COLO668 (cell line): ENCODE measurements around the gene DACT1.

Experiments
- DNase-seq: peaks from one replicate; lab custom pipeline; 2025; ENCODE audit not compliant: unreplicated experiment; lab: John Stamatoyannopoulos, UW

The DACT1 gene

GRCh38 chr14:58665773-58666500 lies 28.2 kb downstream of the DACT1 start:
- DNase-seq: no peak

GRCh38 chr14:58666737-58667136 lies 29.0 kb downstream of the DACT1 start:
- DNase-seq: no peak

GRCh38 chr14:58667900-58668299 lies 30.1 kb downstream of the DACT1 start:
- DNase-seq: no peak

- DNase-seq: no peak
Observed at GRCh38 chr14:58668848-58669480, 31.2 kb downstream of the DACT1 start.

- no peak for DNase-seq
Observed at GRCh38 chr14:58669556-58670200, 31.9 kb downstream of the DACT1 start.

GRCh38 chr14:58671024-58671423 lies 33.3 kb downstream of the DACT1 start:
- no peak for DNase-seq

- DNase-seq: no peak
Observed at GRCh38 chr14:58671436-58671835, 33.7 kb downstream of the DACT1 start.

- no peak for DNase-seq
Observed at GRCh38 chr14:58673722-58674121, 36.0 kb downstream of the DACT1 start.

- DNase-seq: no peak
Observed at GRCh38 chr14:58677001-58677400, 39.2 kb downstream of the DACT1 start.

- DNase-seq: no peak
Observed at GRCh38 chr14:58677517-58677916, 39.8 kb downstream of the DACT1 start.

GRCh38 chr14:58677996-58678395 lies 40.2 kb downstream of the DACT1 start:
- no peak for DNase-seq

- DNase-seq: no peak
Observed at GRCh38 chr14:58680698-58681097, 42.9 kb downstream of the DACT1 start.

GRCh38 chr14:58687232-58687795 lies 49.6 kb downstream of the DACT1 start:
- DNase-seq: no peak

GRCh38 chr14:58690801-58691516 lies 53.2 kb downstream of the DACT1 start:
- peak; percentile 58 for DNase-seq

GRCh38 chr14:58693048-58693447 lies 55.3 kb downstream of the DACT1 start:
- DNase-seq: no peak

- no peak for DNase-seq
Observed at GRCh38 chr14:58695514-58695913, 57.8 kb downstream of the DACT1 start.

GRCh38 chr14:58697266-58697929 lies 59.6 kb downstream of the DACT1 start:
- DNase-seq: no peak
